ENCODE results near the gene RBMXL3. TPM values are rescaled to one million over a fixed set of nuclear protein-coding genes. Genes with fewer than 3 reads are reported as not detected.
"Not testable (repeated sequence)": the region's sequence is repeated elsewhere in the genome, so short reads cannot be mapped to it uniquely, and the experiment has no call there.

Gene RBMXL3
- total RNA-seq, 1 donor: not detected

GRCh38 chrX:115214151-115214550, 24.9 kb downstream of the RBMXL3 start:
- TF ChIP-seq CTCF (IDR thresholded peaks at IDR 0.05; ENCODE audit: insufficient read depth, low read depth, low read length): no peak
- no peak for DNase-seq (ENCODE audit: low read depth)
- H3K4me3 ChIP-seq (ENCODE audit: low read depth, low read length): no peak overlapping the region

GRCh38 chrX:115214605-115215004, 25.4 kb downstream of the RBMXL3 start:
- H3K4me3 ChIP-seq (ENCODE audit: low read depth, low read length): no peak overlapping the region
- TF ChIP-seq CTCF (IDR thresholded peaks at IDR 0.05; ENCODE audit: insufficient read depth, low read depth, low read length): no peak
- no peak for DNase-seq (ENCODE audit: low read depth)

GRCh38 chrX:115217346-115217745, 28.1 kb downstream of the RBMXL3 start:
- DNase-seq (ENCODE audit: low read depth): not testable (repeated sequence)

GRCh38 chrX:115226929-115227328, 37.7 kb downstream of the RBMXL3 start:
- peak; percentile 56 for TF ChIP-seq CTCF (IDR thresholded peaks at IDR 0.05; ENCODE audit: insufficient read depth, low read depth, low read length)
- no peak overlapping the region for H3K4me3 ChIP-seq (ENCODE audit: low read depth, low read length)
- DNase-seq (ENCODE audit: low read depth): peak; percentile 33

More at GRCh38 chrX:115217346-115217745, 28.1 kb downstream of the RBMXL3 start:
- H3K4me3 ChIP-seq (ENCODE audit: low read depth, low read length): not testable (repeated sequence)

GRCh38 chrX:115229337-115230003, 40.3 kb downstream of the RBMXL3 start:
- no peak for DNase-seq (ENCODE audit: low read depth)
- TF ChIP-seq CTCF (IDR thresholded peaks at IDR 0.05; ENCODE audit: insufficient read depth, low read depth, low read length): no peak
- H3K4me3 ChIP-seq (ENCODE audit: low read depth, low read length): no peak overlapping the region

GRCh38 chrX:115232933-115233496, 43.8 kb downstream of the RBMXL3 start:
- H3K4me3 ChIP-seq (ENCODE audit: low read depth, low read length): peak overlapping the region; percentile 67
- no peak for DNase-seq (ENCODE audit: low read depth)
- no peak for TF ChIP-seq CTCF (IDR thresholded peaks at IDR 0.05; ENCODE audit: insufficient read depth, low read depth, low read length)

GRCh38 chrX:115233497-115234455, 44.6 kb downstream of the RBMXL3 start, which contains the start of gene LRCH2:
Gene LRCH2, minus strand, starts transcription at chrX:115234096. Its CDS starts 55 bp downstream, at chrX:115234041.
- H3K4me3 ChIP-seq (ENCODE audit: low read depth, low read length): peak within 1 kb of the TSS; percentile 67
- no peak for TF ChIP-seq CTCF (IDR thresholded peaks at IDR 0.05; ENCODE audit: insufficient read depth, low read depth, low read length)
- peak; percentile 58 for DNase-seq (ENCODE audit: low read depth)

Measured in fibroblast of villous mesenchyme (primary cell).